GM18498 (cell line): Measurements from ENCODE around the gene RHOJ.

Experiments used
- ATAC-seq: cut with Tn5 transposase; IDR thresholded peaks from one replicate; pipeline ENCODE4 v1.9.1; 2021; ENCODE audit warnings: mild to moderate bottlenecking, moderate library complexity; ENCODE audit not compliant: unreplicated experiment

RHOJ gene

GRCh38 chr14:63205044-63205575 is 867 bp downstream of the RHOJ start:
- no peak for ATAC-seq

GRCh38 chr14:63205866-63206265 is 1.6 kb downstream of the RHOJ start:
- ATAC-seq, result no peak

GRCh38 chr14:63209160-63209559 is 4.9 kb downstream of the RHOJ start:
- ATAC-seq, result no peak

- ATAC-seq, result no peak
Measured at GRCh38 chr14:63210812-63211211, 6.6 kb downstream of the RHOJ start.

GRCh38 chr14:63212209-63212608 is 8.0 kb downstream of the RHOJ start:
- ATAC-seq, result no peak

- ATAC-seq, result no peak
Measured at GRCh38 chr14:63212776-63213500, 8.7 kb downstream of the RHOJ start.

- ATAC-seq, result no peak
Measured at GRCh38 chr14:63214417-63215196, 10.4 kb downstream of the RHOJ start.

- no peak for ATAC-seq
Measured at GRCh38 chr14:63220526-63220925, 16.3 kb downstream of the RHOJ start.

- no peak for ATAC-seq
Measured at GRCh38 chr14:63223596-63223995, 19.4 kb downstream of the RHOJ start.

GRCh38 chr14:63224196-63224595 is 20.0 kb downstream of the RHOJ start:
- no peak for ATAC-seq

GRCh38 chr14:63228217-63228616 is 24.0 kb downstream of the RHOJ start:
- no peak for ATAC-seq

GRCh38 chr14:63229330-63230059 is 25.3 kb downstream of the RHOJ start:
- no peak for ATAC-seq

GRCh38 chr14:63231766-63232165 is 27.5 kb downstream of the RHOJ start:
- ATAC-seq, result no peak

GRCh38 chr14:63237791-63238190 is 33.5 kb downstream of the RHOJ start:
- ATAC-seq, result no peak

- ATAC-seq, result no peak
Measured at GRCh38 chr14:63240221-63240620, 36.0 kb downstream of the RHOJ start.

- no peak for ATAC-seq
Measured at GRCh38 chr14:63241096-63241495, 36.9 kb downstream of the RHOJ start.

GRCh38 chr14:63243646-63244045 is 39.4 kb downstream of the RHOJ start:
- ATAC-seq, result no peak

GRCh38 chr14:63245893-63246292 is 41.6 kb downstream of the RHOJ start:
- ATAC-seq, result no peak

GRCh38 chr14:63248211-63248610 is 44.0 kb downstream of the RHOJ start:
- ATAC-seq, result no peak

- ATAC-seq, result no peak
Measured at GRCh38 chr14:63249092-63249491, 44.8 kb downstream of the RHOJ start.

- ATAC-seq, result no peak
Measured at GRCh38 chr14:63257299-63257698, 53.1 kb downstream of the RHOJ start.
